AG09309 (cell line): Measurements from ENCODE around the gene SLC25A1.
A peak's percentile ranks its signal among the peaks of the same experiment; 100 is the strongest.

Experiments
- DNase-seq: peaks from one replicate; pipeline ENCODE4 v3.0.0-alpha.2; 2010; ENCODE audit warnings: low read depth
- H3K4me3 ChIP-seq: 2 replicates; pipeline ENCODE4 v1.5.1; 2011; ENCODE audit warnings: mild to moderate bottlenecking, low read depth, low read length, moderate library complexity; ENCODE audit not compliant: control insufficient read depth
- CTCF ChIP-seq: IDR thresholded peaks from 2 replicates; pipeline ENCODE4 v1.5.1; 2011; ENCODE audit warnings: mild to moderate bottlenecking, low read depth, low read length, inconsistent platforms; ENCODE audit not compliant: insufficient read depth, control insufficient read depth; ENCODE audit errors: missing control alignments

SLC25A1 gene

GRCh38 chr22:19181786-19182471 is 3.4 kb upstream of the SLC25A1 start:
- TF ChIP-seq CTCF = no peak
- DNase-seq = no peak
- H3K4me3 ChIP-seq = no peak overlapping the region

DNA sequence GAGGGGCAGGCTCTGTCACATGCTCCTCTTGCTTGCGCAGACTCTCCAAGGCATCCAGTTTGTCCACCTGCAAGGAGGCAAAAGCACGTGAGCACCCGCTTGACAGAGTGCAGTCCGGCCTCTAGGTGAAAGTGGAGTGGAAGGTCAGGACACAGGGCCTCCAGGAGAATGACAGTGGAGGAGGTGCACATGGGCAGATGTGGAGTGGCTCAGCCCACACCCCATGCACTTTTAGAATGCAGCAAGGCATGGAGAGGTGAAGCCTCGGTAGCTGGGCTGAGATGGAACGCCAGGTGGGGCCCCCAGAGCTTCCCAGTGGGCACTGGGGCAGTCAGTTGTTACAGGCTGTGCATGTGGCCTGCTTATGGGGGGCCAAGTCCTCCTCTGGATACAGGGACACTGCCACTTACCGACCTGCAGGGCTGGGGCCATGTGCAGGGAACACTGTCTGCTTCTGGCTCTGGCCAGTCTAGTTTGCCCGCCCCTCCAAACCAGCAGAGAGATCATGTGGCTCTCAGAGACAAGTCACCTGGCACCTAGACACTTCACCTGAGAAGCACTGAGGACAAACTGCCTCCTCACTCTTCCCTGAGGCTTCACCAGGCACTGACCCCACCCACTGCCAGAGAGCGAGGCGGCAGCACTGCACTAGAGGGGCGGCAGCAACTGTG is 2.3 kb upstream of the SLC25A1 start:
- H3K4me3 ChIP-seq = no peak overlapping the region
- DNase-seq = no peak
- TF ChIP-seq CTCF = no peak

DNA sequence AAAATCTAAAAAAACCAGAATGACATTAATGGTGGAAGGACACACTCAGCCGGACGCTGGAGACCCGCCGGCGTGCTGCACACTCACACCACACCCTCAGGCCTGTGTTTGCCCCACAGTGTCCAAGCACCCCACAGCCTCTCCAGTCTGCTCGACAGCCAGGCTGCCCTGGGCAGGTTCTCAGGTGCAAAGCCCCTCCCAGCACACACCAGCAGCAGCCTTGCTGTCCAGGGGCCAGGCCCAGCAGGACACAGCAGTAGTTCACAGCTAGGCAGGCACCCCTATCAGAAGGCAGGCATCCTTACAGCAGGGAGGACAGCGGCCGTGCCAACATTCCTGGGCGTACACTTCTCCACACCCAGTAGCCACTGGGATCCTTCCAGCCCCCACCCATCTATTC is 1.7 kb upstream of the SLC25A1 start:
- no peak for TF ChIP-seq CTCF
- H3K4me3 ChIP-seq = no peak overlapping the region
- no peak for DNase-seq

DNA sequence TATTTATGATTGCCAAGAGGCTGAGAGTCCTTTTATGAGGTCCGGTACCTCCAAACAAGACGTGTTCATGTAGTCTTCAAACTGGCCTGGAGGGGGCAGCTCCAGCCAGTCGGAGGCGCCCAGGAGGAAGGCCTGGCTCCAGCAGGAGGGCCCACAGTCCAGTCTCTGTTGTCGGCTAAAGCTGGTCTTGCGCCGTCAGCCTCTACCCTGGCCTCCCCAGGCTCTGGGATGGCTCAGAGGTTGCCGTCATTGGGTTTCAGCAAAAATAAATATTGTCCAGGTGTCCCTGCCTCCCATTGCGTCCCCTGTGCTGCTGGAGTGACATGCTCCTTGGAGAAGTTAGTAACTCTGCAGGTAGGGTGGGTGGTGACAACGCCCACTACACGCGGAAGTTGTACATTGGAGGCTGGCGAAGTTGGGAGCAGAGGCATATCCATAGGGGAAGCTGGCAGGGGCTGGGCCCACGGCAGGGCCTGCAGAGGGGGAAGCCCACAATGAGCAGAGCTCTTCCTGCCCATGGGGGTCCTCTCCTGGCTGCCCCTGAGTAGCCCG is 1.0 kb upstream of the SLC25A1 start:
- peak overlapping the region; percentile 51 for H3K4me3 ChIP-seq
- TF ChIP-seq CTCF = peak; percentile 74
- peak; percentile 49 for DNase-seq

DNA sequence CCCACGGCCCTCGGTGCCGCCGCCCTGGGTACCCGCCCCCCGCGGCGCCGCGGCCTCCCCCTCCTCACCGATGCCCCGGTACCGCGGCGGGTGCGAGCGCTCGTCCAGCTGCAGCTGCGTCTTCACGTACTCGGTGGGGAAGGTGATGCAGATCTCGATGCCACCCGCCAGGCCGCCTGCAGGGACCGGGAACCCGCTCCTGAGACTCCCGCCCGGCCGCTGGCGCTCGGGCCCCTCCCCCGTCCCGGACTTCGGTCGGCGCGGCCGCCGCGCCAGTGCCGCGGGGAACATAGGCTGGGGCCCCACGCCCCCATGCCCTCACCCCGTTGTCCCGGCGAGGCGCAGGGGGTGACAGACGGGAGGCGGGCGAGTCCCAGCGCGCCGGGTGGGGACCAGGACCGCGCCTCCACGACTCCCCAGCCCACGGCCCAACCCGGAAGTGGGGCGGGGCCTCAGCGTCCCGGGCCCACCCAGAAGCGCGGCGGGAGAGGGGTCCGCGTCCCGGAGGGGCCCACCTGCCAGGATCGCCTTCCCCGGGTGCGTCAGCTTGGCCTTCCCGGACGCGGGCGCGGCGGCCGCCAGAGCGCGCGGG is 375 bp downstream of the SLC25A1 start:
- peak overlapping the region; percentile 63 for H3K4me3 ChIP-seq
- no peak for TF ChIP-seq CTCF
- no peak for DNase-seq

DNA sequence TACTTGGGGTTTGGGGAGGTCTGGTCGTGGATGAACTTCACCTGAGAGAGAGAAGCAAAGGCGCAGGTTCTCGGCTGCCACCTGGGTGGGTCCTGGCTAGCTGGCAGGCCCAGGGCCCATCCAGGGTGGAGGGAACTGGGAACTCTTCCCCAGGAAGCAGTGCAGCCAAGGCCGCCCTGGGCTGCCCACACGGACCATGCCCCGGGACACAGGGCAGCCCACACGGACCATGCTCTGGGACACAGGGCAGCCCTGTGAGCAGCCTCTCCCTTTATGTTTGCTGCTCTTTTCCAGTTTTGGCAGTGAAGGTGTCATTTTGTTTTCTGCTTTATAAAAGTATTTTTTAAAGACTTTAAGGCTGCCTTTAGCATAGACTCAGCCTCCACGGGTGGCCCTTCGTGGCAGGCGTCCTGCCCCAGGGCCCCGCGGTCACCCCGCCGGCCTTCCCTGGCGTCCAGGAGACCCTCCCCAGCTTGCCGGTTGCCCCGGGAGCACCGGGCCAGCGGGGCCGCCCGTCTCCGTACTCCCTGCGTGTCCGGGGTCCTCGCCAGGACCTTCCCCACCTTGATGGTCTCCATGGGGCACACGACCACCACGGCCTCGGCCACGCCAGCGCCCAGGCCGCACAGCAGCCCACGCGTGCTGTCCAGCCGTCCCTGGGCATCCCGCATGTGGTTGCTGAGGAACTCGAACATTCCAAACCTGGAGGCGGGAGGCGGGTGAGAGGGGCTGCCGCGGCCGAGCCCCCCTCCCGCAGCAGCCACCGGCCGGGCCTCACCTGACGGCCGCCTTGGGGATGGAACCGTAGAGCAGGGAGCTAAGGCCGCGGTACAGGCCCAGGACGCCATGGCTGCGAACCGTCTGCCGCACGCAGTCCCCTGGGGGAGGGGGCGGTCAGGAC is 1.1 kb downstream of the SLC25A1 start:
- no peak for DNase-seq
- H3K4me3 ChIP-seq = peak overlapping the region; percentile 63
- no peak for TF ChIP-seq CTCF
